GM18505 (cell line): ENCODE results near the gene RAB6A.
"Not testable (repeated sequence)": the region's sequence is repeated elsewhere in the genome, so short reads cannot be mapped to it uniquely, and the experiment has no call there.

Source experiments
- ATAC-seq: cut with Tn5 transposase; IDR thresholded peaks from one replicate; pipeline ENCODE4 v1.9.1; 2021; ENCODE audit not compliant: unreplicated experiment
- POLR2A ChIP-seq: IDR thresholded peaks from 4 replicates; pipeline ENCODE4 v1.6.1; 2011; ENCODE audit warnings: borderline replicate concordance; ENCODE audit not compliant: insufficient read depth, insufficient read length; ENCODE audit errors: extremely low read depth

Gene RAB6A

DNA sequence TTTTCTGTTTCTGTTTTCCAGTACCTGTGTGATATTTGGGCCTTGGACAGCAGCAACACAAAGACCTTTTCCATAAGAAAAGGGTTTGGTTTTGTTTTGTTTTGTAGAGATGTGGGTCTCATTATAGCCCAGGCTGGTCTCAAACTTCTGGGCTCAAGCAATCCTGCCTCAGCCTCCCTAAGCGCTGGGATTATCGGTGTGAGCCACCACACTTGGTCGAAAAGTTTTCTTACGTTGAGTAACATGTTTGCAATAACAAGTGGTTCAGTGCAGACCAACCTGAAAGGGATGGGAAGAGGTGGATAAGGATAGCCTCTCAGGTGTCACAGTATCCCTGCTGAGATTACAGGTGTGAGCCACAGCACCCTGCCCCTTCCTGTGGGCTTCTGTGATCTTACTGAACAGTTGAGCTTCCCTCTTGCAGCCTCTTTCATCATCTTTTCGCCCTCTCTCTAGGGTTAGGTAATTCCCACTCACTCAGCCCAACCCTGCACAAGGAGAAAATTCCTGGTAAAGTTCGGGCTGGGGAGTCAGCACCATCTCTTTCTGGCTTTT, 23.3 kb upstream of the RAB6A start:
- no peak for ATAC-seq
- no peak for TF ChIP-seq POLR2A

DNA sequence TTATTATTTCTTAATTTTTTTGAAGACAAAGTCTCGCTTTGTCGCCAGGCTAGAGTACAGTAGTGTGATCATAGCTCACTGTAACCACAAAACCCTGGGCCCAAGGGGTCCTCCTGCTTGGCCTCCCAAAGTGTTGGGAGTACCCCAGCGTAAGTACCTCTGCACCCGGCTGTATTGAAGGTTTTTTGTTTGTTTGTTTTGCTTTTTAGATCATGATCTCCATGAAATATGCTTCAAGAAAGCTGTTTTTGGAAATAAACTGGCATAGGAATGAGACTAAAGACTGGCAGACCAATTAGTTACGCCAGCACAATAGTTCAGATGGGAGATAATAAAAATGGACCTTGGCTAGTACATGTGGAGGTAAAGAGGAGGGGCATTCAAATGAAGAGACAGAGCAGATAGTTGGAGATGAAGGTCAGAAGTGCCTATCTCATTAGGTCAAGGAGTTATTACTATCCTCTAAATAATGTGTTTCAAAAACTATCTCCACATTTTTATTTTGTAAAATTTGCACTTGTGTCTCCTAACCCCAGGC, 22.7 kb upstream of the RAB6A start:
- ATAC-seq: no peak
- no peak for TF ChIP-seq POLR2A

DNA sequence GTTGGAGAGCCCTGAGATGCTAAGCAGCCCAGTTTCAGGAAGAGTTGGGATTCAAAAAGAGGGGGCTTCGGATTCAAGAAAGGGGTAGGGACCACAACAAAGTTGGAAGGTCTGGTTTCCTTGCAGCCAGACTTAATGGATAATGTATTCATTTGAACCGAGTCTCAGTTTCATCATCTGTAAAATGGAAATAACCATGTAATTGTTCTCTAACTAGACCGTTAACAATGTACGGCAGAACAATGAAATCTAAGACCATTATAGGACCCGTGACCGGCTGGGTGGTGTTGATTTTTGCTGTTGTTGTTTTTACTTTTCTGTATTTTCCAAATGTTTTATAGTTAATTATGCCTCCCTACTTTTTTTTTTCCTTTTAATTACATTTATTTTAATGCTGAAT, 20.4 kb upstream of the RAB6A start:
- no peak for TF ChIP-seq POLR2A
- no peak for ATAC-seq

DNA sequence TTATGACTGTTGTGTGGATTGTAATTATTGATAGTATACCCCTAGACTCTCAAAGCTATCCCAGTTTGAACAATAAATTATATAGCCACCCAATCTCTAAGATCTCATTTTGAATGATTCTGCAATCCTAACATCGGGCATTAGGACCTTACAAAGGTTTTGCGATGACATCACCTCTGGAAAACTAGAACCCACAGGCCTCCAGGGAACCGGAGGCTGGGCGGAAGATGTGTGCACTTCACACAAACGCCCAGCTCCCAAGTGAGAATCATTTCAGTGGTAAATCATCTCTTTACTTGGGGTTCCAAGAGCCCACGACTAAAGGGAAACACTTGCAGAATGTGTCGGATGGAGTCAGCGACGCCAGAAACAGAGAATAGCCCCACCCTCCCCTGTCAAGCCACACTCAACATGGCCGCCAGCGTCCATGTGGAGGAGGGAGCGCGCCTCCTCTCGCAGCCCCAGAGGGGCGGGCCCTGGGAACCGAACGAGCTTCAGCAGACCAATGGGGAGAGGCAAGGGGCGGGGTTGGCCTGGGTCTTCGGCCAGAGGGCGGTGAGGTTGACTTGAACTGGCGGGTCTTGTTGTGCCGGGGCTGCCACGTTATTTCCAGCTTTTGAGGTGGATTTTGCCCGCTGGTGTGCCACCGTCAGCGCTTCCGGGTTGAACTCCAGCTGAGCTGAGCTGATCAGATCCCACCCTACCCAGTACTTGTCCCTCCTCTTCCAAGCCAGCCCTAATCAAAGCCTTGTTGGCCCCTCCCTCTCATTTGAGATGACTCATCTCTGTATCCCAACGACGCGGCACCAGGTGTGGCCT, 18.4 kb upstream of the RAB6A start:
- peak; percentile 98 for ATAC-seq
- TF ChIP-seq POLR2A: peak; percentile 84

DNA sequence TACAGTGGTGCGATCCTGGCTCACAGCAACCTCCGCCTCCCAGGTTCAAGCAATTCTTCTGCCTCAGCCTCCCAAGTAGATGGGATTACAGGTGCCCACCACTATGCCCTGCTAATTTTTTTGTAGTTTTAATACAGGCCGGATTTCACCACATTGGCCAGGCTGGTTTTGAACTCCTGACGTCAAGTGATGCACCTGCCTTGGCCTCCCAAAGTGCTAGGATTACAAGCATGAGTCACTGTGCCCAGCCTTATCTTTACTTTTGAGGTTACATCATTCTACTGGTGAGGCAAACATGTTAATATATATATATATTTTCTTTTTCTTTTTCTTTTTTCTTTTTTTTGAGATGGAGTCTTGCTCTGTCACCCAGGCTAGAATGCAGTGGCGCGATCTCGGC, 9.9 kb upstream of the RAB6A start:
- ATAC-seq: not testable (repeated sequence)

DNA sequence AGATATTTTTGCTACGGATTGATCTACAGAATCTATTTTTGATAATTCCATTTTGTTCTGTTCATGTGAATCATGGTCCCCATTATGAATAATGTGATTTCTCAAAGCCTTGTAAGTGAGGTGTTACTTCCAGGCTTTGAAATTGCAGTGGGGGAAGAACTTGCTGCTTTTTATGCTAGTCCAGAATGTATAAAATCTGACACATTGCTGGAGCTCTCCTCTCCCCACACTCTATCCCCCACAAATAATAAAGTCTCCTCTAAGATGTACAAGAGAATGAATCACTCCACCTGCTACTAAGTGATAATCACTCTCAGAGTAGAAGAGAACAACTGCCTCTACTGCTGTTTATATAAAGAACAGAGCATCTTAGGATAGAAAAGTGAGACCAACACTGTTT, 5.9 kb upstream of the RAB6A start:
- no peak for TF ChIP-seq POLR2A
- ATAC-seq: no peak

DNA sequence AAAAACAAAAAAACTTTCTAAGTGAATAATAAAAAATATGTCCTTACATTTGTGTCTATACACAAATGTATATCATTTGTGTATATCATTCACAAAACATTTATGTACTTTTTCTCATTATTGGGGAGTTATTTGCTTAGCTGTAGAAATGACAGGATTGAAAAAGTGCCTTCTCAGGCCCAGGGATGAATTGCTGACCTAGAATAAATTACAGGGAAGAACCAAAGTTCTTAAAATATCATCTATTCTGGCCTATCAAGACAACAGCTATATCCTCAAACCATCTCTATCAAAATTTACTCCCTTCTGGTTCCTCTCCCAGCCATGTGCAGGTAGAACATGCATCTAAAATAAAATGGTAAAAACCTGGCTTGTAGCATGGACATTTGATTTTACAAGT, 1.9 kb upstream of the RAB6A start:
- TF ChIP-seq POLR2A: no peak
- ATAC-seq: no peak

DNA sequence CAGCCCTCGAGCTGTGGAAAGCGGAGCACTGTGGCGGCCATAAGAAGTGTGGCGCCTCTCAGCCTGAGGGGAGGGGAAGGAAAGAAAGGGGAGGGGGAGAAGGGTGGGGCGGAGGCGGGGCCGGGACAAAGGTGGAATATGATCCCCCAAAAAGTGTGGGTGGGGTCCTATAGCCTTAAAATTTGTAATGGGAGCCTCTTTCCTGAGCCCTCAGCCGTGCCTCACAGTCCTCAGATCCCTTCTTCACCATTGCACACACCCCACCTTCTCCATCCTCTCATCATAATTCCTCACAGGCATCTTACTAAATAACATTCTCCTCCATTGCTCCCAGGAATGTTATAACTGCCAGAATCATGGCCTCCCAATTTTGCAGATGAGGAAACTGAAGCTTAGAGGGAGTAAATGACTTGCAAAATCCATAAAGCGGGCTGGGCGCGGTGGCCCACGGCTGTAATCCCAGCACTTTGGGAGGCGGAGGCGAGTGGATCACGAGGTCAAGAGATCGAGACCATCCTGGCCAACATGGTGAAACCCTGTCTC, 600 bp upstream of the RAB6A start:
- no peak for TF ChIP-seq POLR2A
- no peak for ATAC-seq

DNA sequence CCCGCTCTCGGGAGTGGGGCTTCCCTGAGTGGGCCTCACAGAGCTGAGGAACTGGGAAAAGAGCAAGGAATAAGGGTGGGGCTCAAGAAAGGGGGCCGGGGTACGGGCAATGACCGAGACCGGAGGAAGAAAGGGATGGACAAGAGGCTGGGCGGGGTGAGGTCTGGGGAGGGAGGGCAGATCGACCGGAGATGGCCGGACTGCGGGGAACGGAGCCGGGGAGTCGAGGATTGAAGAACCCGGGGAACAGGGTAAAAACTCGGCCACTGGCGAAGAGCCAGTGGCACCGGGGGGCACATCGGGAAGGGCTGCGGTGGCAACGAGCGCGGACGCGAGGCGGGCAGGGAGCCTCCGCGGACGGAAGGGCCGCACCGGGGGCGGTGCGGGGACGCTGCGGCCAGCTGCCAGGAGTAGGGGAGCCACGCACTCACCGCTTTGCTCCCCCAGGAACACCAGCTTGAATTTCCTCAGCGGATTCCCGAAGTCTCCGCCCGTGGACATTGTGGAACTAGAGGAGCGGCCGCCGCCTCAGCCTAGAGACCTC, 667 bp downstream of the RAB6A start:
- no peak for TF ChIP-seq POLR2A
- peak; percentile 13 for ATAC-seq

DNA sequence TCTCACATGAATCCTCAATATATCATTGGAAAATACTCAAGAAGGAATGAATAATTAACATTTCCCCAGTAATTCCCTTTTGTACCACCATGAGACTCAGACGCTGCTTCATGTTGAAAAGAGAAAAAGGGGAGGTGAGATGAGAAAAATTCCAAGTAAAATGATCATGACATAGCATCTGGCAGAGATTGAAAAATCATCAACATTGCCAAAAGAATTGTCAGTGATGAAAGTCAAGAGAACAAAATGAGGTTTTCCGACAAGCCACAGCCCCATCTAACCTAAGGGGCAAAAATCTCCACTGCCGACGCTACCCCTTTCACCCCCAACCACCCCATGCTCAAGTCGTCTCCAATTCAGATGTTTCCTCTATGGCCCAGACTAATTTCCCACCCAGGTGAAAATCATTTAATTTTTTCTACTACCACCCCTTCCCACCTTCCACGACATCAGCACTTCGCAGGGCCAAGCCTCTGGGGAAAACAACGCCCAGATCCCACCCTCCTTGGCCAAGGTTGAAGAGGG, 1.2 kb downstream of the RAB6A start:
- no peak for TF ChIP-seq POLR2A

DNA sequence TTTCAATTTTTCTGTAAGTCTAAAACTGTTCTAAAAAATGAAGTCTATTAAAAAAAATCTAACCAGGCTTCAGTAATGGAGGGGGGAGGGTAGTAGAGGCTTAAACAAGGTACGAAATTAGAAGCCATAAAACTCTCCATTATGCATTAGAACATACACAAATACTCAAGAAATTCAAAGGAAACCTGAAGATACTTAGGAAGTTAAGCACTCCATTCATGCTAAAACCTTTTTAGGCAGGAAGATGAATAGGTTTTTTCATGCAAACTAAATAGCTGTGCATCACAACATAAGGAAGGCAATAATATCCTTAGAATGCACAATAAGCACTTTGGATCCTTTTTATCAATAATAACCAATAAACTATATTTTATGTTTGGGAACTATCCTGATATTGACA, 2.4 kb downstream of the RAB6A start:
- no peak for TF ChIP-seq POLR2A
- ATAC-seq: no peak

More for the DNA sequence above, 1.2 kb downstream of the RAB6A start:
- no peak for ATAC-seq

DNA sequence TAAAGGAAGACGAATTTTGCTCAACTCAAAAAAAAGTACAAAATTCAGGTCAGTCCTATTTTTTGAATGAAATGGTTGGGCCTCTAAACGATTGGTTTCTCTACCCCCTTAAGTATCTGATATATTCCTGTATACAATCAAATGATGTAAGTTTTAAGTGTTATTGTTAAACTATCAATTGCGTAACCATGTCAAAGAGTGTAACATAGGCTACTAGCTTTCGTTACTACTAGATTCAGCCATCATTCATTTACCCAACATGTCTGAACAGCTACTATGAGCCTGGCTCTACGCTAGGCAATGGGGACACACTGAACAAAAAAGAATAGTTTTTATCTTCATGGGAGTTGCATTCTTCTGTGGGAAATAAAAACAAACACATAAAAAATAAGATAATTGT, 3.3 kb downstream of the RAB6A start:
- no peak for TF ChIP-seq POLR2A
- ATAC-seq: no peak

DNA sequence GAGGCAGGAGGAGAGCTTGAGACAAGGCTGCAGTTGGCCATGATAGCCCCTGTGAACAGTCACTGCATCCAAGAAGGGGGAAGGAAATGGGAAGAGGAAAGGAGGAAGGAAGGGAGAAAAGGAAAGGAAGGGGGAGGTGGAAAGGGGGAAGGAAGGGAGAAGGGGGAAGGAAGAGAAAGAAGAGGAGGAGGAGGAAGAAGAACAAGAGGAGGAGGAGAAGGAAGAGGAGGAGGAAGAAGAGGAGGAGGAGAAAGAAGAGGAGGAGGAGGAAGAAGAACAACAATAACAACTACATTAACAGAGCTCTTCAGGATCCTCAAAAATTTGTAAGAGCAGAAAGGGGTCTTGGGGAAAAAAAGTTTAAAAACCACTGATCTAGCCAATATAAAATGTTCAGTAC, 5.2 kb downstream of the RAB6A start:
- TF ChIP-seq POLR2A: no peak
- no peak for ATAC-seq

DNA sequence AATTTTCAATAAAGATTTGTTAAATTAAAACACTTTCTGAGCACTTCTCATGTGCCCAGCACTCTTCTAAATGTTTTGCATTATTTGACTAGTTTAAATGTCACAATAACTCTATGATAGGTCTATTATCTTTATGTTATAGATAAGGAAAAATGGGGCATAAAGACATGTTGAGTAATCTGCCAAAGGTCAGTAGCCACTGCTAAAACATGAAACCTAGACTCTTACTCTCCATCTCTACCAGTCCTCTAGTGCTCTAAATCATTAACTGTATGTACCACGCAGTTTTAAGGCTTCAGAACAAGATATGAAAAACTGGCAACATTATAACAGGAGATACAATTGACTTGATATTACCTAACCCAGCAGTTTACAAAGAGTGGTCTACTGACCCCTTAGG, 6.9 kb downstream of the RAB6A start:
- TF ChIP-seq POLR2A: no peak
- ATAC-seq: no peak

DNA sequence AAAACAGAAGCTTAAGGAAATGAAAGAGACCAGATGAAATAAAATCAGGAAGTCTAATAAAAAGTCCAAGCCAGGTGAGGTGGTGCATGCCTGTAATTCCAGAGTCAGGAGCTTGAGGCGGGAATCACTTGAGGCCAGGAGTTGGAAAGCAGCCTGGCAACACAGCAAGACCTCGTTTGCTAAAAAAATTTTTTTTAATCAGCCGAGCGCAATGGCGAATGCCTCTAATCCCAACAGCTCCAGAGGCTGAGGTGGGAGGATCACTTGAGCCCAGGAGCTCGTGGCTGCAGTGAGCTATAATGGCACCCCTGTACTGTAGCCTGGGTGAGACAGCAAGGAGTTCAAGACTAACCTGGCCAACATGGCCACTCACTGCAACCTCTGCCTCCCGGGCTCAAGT, 8.0 kb downstream of the RAB6A start:
- no peak for TF ChIP-seq POLR2A
- no peak for ATAC-seq
